ENCODE results near the gene FREY1.

Gene FREY1

GRCh38 chr11:45928535-45929215, 21.6 kb upstream of the FREY1 start:
- no peak for DNase-seq (ENCODE audit: low read depth)

GRCh38 chr11:45927684-45928413, 20.8 kb upstream of the FREY1 start:
- DNase-seq (ENCODE audit: low read depth), result no peak

- no peak for DNase-seq (ENCODE audit: low read depth)
These were observed 20.2 kb upstream of the FREY1 start for GRCh38 chr11:45927332-45927683.

GRCh38 chr11:45926536-45927331, 19.7 kb upstream of the FREY1 start:
- no peak for DNase-seq (ENCODE audit: low read depth)

- DNase-seq (ENCODE audit: low read depth), result no peak
These were observed 18.9 kb upstream of the FREY1 start for GRCh38 chr11:45926001-45926401.

GRCh38 chr11:45925550-45925949, 18.5 kb upstream of the FREY1 start:
- DNase-seq (ENCODE audit: low read depth), result no peak

GRCh38 chr11:45924927-45925326, 17.9 kb upstream of the FREY1 start:
- no peak for DNase-seq (ENCODE audit: low read depth)

- DNase-seq (ENCODE audit: low read depth), result no peak
These were observed 17.2 kb upstream of the FREY1 start for GRCh38 chr11:45924036-45924915.

GRCh38 chr11:45922425-45923082, 15.5 kb upstream of the FREY1 start, which contains the start of gene LARGE2:
Gene LARGE2, plus strand, starts transcription at chr11:45922656. Its CDS starts 227 bp downstream, at chr11:45922883.
- no peak for DNase-seq (ENCODE audit: low read depth)

- no peak for DNase-seq (ENCODE audit: low read depth)
These were observed 14.7 kb upstream of the FREY1 start for GRCh38 chr11:45921561-45922424.

- no peak for DNase-seq (ENCODE audit: low read depth)
These were observed 13.7 kb upstream of the FREY1 start for GRCh38 chr11:45920531-45921477.

- DNase-seq (ENCODE audit: low read depth), result no peak
These were observed 12.9 kb upstream of the FREY1 start for GRCh38 chr11:45919806-45920530.

- no peak for DNase-seq (ENCODE audit: low read depth)
These were observed 12.0 kb upstream of the FREY1 start for GRCh38 chr11:45918962-45919675.

GRCh38 chr11:45918331-45918941, 11.4 kb upstream of the FREY1 start:
- peak; percentile 44 for DNase-seq (ENCODE audit: low read depth)

- DNase-seq (ENCODE audit: low read depth), result peak; percentile 100
These were observed 10.7 kb upstream of the FREY1 start, which contains the start of gene PEX16 for GRCh38 chr11:45917623-45918330. Gene PEX16, minus strand, starts transcription at chr11:45917877. Its CDS starts 66 bp downstream, at chr11:45917811.

GRCh38 chr11:45917286-45917622, 10.2 kb upstream of the FREY1 start:
- DNase-seq (ENCODE audit: low read depth), result no peak

- no peak for DNase-seq (ENCODE audit: low read depth)
These were observed 8.4 kb upstream of the FREY1 start for GRCh38 chr11:45915446-45915845.
